Erythroblast (primary cell): ENCODE results near the gene ABO.

Experiments
- GATA1 ChIP-seq: IDR thresholded peaks from 2 replicates; pipeline ENCODE4 v1.6.1; 2011; ENCODE audit warnings: low read depth, mild to moderate bottlenecking, control low read depth, low read length, moderate library complexity
- POLR2A ChIP-seq: IDR thresholded peaks from 2 replicates; pipeline ENCODE4 v1.6.1; 2011; ENCODE audit warnings: mild to moderate bottlenecking, low read length

- TF ChIP-seq POLR2A (no peak), GATA1 (no peak)
Measured at GRCh38 chr9:133256136-133256461, 18.9 kb downstream of the ABO start.
